Measurements from ENCODE around the gene SMIM15.
"Not testable (repeated sequence)": the region's sequence is repeated elsewhere in the genome, so short reads cannot be mapped to it uniquely, and the experiment has no call there.

Gene SMIM15, protein sequence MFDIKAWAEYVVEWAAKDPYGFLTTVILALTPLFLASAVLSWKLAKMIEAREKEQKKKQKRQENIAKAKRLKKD

DNA sequence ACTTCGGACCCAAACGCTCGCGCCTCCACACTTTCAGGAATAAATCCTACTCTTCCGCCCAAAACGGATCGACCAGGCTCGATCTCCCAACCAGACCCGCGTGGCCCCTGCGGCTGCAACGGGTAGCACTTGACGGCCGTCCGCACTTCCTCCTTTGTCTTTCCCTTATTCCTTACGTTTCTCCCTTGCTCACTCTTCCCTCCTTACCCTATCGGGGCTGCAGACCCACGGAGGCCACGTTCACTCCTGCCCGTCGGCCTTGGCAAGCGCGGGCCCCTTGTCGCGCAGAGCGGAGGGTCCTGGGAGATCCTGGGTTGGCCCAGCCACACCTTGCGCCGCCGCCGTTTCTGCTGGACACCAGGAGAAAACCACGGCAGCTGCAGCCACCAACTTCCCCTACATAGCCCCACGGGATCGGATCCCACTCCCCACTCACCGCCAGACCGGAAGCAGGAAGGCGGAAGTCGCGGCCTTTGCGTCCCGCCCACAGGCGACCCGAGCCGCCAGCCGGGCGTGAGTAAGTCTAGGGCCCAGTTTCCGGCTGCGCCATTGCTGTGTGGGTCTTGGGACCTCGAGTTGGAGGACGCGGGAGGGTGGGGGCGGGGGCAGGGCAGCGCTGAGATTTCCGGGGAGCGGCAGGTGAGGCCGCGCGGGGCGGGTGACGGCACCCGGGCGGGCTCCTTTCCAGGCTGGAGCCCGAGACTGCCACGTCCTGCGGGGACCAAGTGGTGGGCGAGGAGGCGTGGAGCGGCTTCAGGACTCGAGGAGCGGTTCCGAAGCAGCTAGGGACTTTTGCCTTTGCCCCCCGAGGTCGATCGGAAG lies at the start of gene SMIM15:
Gene SMIM15, minus strand, starts transcription at position 459 of the 822 bp plus-strand sequence. CDS start 2,297 bp downstream, outside the sequence.
- DNase-seq (ENCODE audit: low spot score) = peak; percentile 81

DNA sequence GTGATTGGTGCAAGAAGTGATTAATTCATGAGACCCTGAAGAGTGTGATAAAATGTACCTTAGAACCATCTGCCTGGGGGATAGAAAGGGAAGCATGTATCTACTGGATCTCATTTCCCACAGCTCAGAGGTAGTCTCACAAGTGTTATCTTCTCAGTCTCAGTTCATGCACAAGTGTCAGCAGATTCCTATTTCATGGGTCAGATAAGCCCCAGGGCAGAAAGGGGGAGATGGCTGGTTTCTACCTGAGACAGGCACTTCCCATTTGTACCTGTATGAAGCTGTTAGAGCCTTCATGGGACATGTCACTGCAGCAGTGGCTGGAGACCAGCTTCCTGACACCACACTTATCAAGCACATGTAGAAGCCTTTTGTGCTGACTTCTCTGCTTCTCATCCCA lies 45.6 kb upstream of the SMIM15 start:
- DNase-seq (ENCODE audit: low spot score) = no peak

DNA sequence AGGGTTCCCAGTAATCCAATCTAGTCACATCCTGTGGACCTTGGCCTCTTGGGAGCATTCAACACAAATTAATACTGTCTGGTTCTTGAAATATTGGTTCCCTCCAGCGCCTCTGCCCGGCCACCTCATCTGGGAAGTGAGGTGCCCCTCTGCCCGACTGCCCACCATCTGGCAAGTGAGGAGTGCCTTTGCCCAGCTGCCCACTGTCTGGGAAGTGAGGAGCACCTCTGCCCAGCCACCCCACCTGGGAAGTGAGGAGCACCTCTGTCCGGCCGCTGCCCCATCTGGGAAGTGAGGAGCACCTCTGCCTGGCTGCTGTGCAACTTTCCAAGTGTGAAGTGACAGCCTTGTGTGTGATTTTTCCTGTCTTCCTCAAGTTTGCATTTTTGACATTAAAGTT lies 42.7 kb upstream of the SMIM15 start:
- no peak for DNase-seq (ENCODE audit: low spot score)

DNA sequence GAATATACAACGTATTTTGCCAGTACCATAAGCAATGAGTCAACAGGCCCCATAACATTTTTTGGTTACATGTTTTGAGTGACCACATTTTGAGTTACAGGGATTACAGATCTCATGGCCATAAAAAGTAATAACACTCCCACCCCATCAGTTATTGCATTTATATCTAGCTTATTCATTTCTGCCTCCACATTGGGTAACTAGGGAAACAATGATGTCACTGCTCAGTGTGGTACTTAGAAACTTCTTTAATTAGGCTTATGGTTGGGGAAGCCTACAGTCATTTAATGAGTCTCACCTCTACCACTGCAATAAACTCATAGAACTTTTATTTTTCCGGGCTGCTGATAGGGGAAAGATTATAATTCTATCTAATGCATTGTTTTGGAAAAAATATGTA lies 39.9 kb upstream of the SMIM15 start:
- no peak for DNase-seq (ENCODE audit: low spot score)

DNA sequence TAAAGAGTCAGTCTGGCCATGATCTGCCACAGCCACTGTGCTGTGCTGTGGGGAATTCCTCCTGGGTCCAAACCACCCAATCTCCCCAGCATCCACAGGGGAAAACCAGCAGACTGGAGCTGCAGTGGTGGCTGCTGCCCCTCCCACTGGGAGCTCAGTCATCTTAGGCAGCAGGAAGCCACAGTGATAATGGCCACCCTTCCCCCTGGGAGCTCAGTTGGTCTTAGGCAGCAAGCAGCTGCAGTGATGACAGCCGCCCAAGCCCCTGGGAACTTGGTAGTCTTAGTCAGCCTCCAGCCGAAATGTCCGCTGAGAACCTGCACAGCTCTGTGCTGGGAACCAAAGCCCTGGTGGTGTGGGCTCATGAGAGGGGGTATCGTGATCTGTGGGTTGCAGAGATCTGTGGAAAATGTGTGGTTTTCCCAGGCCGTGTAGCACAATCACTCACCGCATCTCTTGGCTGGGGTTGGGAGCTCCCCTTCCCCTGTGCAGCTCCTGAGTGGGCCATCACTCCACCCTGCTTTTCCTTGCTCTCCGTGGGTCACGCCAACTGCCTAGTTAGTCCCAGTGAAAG lies 38.4 kb upstream of the SMIM15 start:
- no peak for DNase-seq (ENCODE audit: low spot score)

DNA sequence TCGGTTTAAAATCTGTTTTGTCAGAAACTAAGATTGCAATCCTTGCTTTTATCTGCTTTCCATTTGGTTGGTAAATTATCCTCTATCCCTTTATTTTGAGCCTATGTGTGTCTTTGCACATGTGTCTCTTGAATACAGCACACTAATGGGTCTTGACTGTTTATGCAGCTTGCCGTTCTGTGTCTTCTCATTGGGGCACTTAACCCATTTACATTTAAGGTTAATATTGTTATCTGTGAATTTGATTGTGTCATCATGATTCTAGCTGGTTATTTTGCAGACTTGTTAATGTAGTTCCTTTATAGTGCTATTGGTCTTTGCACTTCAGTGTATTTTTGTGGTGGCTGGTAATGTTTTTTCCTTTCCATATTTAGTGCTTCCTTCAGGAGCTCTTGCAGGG lies 36.3 kb upstream of the SMIM15 start:
- DNase-seq (ENCODE audit: low spot score) = no peak

DNA sequence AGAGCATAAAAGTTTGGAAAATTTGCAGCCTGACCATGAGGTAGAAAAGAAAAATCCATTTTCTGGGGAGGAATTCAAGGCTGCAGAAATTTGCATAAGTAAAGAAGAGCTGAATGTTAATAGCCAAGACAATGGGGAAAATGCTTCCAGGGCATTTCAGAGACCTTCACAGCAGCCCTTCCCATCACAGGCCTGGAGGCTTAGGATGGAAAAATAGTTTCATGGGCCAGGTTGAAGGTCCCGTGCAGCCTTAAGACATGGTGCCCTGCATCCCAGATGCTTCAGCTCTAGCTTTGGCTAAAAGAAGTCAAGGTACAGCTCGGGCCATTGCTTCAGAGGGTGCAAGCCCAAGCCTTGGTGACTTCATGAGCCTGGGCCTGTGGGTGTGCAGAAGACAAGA lies 25.6 kb upstream of the SMIM15 start:
- DNase-seq (ENCODE audit: low spot score) = not testable (repeated sequence)

DNA sequence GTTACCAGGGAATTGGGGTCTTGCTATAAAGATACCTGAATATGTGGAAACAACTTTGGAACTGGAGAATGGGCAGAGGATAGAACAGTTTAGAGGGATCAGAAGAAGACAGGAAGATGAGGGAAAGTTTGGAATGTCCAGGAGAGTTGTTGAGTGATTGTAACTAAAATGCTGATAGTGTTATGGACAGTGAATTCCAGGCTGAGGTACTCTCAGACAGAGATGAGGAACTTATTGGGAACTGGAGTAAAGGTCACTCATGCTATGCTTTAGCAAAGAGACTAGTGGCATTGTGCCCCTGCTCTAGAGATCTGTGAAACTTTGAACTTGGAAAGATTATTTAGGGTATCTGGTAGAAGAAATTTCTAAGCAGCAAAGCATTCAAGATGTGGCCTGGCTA lies 25.1 kb upstream of the SMIM15 start:
- not testable (repeated sequence) for DNase-seq (ENCODE audit: low spot score)

DNA sequence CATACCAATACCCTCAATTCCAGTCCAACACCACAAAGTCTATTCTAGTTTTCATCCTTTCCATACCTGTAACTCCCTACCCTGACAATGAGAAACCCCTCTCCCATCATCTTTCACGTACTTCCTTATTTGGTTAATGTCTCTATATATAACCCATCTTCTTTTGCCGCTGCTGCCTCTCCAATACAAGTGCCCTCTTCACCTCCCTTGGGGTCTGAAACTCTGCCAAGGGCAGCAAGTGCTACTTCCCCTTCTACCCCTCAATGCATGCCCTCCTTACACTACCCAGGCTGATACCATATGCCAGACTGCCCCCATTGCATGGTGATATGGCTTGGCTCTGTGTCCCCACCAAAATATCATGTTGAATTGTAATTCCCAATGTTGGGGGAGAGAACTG lies 24.4 kb upstream of the SMIM15 start:
- no peak for DNase-seq (ENCODE audit: low spot score)

DNA sequence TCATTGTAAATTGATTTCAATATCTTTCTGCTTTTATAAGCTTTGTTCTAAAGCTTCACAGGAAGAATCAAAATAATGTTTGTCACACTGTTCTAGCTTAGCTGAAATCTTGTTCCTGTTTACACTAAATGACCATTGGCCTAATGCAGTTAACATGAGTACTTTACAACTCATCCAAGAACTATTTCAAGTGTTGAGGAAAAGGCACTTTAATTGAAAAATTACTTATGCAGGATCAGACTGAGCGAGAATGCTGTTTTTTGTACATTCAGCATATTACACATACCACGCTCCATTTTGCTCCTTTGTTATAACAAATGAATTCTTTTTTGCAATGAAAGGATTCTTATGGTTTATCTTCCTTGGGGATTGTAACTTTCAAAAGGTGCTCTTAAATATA lies 22.4 kb upstream of the SMIM15 start:
- no peak for DNase-seq (ENCODE audit: low spot score)

DNA sequence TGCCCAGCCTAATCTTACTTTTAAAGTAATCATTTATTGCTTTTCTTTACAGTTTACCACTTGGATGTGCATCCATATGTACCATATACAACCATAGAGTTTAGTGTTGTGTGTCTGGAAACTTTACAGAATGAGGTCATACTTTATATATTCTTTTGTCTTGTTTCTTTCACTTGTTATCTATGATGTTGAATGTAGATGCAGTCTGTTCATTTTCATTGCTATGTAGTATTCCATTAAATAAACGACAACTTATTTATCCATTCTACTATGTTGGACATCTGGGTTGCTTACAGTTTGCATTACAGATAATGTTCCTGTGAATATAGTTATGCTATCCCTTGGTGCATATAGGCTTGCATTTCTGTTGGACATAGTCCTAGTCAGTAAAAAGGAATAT lies 21.3 kb upstream of the SMIM15 start:
- no peak for DNase-seq (ENCODE audit: low spot score)

DNA sequence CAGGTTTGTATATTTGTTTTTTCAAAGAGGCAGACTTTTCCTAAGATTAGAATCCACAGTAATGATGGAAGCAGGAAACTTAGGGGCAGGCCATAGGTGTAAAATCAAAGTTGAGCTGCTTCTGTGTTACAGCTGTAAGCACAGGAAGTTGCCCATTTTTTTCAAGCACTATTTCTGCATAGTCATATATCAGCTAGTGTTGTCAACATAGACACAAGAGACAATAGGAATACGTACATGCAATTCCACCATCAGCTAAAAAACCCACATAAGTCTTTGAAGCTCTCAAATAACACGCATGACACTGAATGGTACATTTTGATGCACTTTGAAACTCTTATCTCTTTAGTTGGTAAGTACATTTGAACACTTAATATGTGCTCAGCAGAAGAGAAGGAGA lies 20.2 kb upstream of the SMIM15 start:
- DNase-seq (ENCODE audit: low spot score) = no peak

DNA sequence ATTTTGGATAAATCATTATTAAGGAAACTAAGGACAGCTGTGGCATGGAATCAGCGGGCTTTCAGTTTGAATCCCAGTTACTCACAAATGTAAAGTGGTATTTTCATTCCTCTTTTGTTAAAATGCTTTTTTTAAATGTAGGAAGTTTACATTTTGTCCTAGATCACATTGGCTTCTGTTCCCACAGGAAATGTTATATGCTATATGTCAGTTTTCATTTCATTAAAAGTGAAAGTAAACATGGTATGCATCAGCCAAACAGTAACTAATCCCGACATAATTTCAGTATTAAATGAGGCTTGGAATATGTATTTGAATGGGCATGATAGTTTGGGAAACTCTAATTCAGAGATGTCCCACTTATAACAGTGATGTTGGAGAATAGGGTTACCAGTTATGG lies 18.6 kb upstream of the SMIM15 start:
- no peak for DNase-seq (ENCODE audit: low spot score)

DNA sequence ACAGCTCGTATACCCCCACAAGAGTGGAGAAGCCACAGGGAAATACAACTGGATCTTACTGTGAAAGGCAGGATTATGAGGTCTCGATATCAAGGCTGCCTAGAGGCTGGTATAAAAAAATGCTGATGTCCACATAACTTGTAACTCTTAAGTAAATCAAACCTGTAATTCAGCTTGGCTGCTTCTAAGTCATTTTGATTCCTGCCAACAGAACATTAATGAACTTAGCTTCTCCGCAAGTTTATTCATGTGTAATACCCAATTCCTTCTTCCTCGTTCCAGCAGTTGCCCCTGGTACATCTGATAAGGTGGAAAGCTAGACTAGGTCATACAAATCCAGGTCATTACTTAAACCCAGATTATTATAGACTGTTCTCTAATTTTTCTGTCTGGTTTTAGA lies 16.4 kb upstream of the SMIM15 start:
- DNase-seq (ENCODE audit: low spot score) = no peak

DNA sequence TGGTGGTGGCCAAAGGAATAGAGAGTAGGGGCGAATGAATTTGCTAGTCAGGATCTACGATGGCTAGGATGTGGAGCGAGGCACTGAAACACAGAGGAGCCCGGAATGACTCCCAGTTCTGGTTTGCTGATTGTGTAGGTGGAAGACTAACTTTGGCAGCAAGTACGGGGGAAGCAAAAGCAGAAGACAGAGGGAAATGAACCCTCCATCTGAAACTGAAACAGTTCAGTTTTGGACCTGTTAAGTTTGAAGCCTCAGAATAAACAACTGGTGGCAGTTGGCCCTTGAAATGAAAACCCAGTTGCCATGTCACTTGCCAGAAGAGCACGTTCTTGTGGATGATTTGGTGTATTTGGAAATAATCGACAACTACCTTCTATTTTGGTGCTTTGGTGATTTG lies 15.4 kb upstream of the SMIM15 start:
- DNase-seq (ENCODE audit: low spot score) = peak; percentile 12

DNA sequence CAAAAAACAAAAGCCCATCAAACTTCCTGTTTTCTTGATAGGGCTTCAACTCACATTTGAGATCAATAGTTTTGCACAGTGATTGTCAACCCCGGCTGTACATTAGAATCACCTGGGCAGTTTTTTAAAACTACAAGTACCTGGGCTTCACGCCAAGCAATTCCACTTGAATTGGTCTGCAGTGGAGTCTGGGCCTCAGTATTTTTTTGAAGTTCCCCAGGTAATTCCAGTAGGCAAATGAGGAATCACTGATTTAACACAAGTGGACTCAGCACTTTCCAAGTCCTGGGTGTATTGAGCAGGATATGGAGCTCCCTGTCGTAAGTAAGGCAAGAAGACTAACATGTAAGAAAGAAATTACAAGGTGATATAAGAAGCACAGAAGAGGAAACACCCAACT lies 14.8 kb upstream of the SMIM15 start:
- DNase-seq (ENCODE audit: low spot score) = no peak

DNA sequence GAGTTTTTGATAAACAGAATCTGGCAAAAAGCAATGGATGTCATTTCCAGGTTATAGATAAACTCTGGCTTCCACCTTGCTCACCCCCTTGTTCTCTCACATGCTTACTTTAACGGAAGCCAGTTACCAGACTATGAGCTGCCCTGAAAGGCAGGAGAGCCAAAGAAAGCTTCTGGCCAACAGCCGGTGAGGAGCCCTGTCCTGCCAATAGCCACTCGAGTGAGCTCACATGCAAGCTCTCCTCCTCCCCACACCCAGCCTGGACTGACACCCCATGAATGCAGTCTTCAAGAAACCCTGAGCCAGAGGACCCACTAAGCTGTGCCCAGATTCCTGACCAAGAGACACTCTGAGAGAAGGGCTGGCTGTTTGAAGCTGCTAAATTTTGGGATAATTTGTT lies 14.4 kb upstream of the SMIM15 start:
- no peak for DNase-seq (ENCODE audit: low spot score)

DNA sequence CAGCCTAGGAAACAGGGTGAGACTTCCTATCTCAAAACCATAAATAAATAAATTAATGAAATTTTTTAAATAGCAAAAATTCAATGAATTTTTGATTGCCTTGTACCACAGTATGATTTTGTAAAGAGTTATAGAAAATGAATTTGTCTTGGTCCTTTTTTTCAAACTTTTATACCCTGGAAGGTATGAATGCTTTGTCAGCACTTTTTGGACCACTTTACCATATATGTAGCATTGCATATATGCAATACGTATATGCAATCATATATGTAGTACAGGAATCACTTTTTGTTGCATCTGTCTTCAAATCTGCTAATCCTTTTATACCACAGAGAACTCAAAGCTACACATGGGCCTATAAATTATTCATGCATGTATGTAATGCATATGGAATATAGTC lies 9.2 kb upstream of the SMIM15 start:
- no peak for DNase-seq (ENCODE audit: low spot score)

DNA sequence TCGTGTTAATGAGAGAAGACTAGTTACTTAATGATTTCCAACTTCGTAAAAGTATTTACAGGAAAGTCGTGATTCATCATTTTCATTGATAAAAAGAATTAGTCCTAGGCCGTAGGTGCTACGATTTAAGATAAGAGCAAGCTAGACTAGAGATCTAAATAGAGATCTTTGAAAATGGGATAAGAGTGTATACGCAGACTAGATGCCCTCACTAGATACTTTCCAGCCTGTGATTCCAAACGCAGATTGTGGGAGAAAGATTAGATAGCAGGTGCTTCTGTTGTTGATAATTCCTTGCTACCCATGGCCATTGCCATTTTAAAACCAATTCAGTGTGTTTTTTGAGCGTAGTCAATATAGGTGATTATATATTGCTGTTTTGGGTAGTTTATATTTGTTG lies 6.7 kb upstream of the SMIM15 start:
- no peak for DNase-seq (ENCODE audit: low spot score)

DNA sequence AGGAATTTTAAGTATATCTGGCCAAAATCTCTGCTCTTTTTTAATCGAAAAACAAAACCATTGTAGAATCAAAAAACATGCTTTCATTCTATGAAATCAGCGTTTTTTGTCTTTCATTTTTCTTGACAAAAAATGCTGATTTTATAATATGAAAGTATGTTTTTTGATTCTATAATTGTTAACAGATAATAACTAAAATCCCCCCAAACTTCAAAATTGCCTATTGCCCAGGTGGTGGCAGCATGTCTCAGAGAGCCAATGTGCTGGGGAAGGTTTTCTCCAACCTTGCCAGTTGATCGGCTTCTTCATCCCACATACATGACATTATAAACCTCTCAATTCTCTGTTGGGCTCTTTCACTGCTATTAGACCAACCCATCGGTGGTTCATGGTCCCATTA lies 5.1 kb upstream of the SMIM15 start:
- peak; percentile 45 for DNase-seq (ENCODE audit: low spot score)

DNA sequence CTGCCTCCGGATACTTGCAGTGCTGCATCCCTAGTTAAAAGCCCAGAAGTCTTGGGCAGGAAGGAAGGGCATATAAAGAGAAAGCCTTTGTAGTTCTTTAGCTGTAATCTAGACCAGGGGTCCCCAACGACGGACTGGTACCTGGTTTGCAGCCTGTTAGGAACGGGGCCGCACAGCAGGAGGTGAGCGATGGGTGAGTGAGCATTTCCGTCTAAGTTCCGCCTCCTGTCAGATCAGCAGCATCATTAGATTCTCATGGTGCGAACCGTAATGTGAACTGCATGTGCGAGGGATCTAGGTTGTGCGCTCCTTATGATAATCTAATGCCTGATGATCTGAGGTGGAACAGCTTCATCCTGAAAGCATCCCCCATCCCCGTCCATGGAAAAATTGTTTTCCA lies 1.6 kb upstream of the SMIM15 start:
- DNase-seq (ENCODE audit: low spot score) = no peak

DNA sequence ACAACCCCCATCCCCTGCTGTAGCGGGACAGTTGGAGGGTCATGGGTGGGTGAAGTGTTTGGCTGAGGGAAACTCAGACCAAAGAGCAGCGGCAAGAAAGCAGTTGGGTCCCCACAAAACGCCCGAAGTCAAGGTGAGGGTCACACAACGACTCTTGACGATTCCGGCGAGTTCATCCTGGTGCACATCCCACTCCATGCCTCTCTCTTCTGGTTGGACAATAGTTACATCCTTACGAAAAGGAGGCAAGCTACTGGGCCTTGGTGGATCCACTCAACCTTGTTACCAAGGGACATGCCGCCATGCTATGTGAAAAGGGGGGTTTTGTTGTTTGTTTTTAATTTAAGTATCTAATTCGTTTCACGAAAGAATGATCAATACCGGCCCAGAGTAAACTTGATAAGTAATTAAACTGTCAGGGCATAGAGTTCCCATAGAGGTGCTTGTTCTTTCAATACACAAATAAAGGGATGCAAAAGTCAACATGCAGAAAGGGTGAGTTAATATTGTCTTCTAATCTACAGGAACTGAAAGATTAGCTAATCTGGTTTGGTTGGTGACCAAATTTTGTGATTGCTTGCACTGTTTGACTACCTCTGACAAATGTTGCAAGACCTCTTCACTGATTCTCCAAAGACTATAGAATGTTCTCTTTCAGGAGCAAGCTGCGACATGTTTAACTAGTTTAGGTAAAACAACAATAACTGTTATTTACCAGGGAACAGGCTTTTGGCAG lies 732 bp upstream of the SMIM15 start:
- DNase-seq (ENCODE audit: low spot score) = no peak

DNA sequence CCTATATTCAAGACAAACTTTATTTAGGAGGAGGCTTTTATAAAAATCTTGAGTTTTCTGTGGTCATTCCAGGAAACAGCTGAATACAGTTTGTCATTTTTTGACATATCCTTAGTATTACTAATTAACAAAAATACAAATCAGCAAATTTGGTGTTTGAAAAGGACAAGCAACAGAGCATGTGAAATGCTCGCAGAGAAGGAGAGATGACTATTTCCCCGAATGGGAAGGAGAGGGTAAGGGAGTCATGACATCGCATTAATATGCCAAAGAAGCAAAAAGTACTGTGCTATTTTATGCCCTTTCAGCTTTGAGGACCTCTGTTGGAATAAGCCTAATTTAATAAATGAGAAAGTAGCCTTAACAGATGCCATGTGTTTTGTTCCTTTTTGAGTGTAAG lies 1.8 kb downstream of the SMIM15 start:
- DNase-seq (ENCODE audit: low spot score) = no peak

Data from globus pallidus (tissue), 1 donor.